ENCODE data around the gene AP3D1.

Gene AP3D1

GRCh38 chr19:2077833-2078619, 73.3 kb downstream of the AP3D1 start:
- Histone ChIP-seq H3K9me3 (ENCODE audit: severe bottlenecking) (no peaks in the 10 kb centered on the region), H3K27me3 (ENCODE audit: insufficient read depth, poor library complexity, severe bottlenecking) (no peaks in the 10 kb centered on the region), H3K4me1 (ENCODE audit: insufficient read depth, poor library complexity, severe bottlenecking) (peaks cover 9% of the 10 kb centered on the region), H3K4me3 (ENCODE audit: severe bottlenecking) (no peak overlapping the region), H3K36me3 (ENCODE audit: low read depth) (peaks cover 90% of the 10 kb centered on the region), H3K27ac (ENCODE audit: poor library complexity, severe bottlenecking) (no peak overlapping the region)
- ATAC-seq (ENCODE audit: low read depth): no peak
- TF ChIP-seq CTCF (IDR thresholded peaks at IDR 0.05; ENCODE audit: poor library complexity, severe bottlenecking): no peak
- DNase-seq (ENCODE audit: low spot score): no peak

GRCh38 chr19:2077398-2077797, 74.0 kb downstream of the AP3D1 start:
- peaks cover 90% of the 10 kb centered on the region for H3K36me3 ChIP-seq (ENCODE audit: low read depth)
- no peak for TF ChIP-seq CTCF (IDR thresholded peaks at IDR 0.05; ENCODE audit: poor library complexity, severe bottlenecking)
- H3K27ac ChIP-seq (ENCODE audit: poor library complexity, severe bottlenecking): no peak overlapping the region
- H3K27me3 ChIP-seq (ENCODE audit: insufficient read depth, poor library complexity, severe bottlenecking): no peaks in the 10 kb centered on the region
- H3K9me3 ChIP-seq (ENCODE audit: severe bottlenecking): no peaks in the 10 kb centered on the region
- ATAC-seq (ENCODE audit: low read depth) (no peak), DNase-seq (ENCODE audit: low spot score) (no peak)
- peaks cover 9% of the 10 kb centered on the region for H3K4me1 ChIP-seq (ENCODE audit: insufficient read depth, poor library complexity, severe bottlenecking)
- no peak overlapping the region for H3K4me3 ChIP-seq (ENCODE audit: severe bottlenecking)

DNA sequence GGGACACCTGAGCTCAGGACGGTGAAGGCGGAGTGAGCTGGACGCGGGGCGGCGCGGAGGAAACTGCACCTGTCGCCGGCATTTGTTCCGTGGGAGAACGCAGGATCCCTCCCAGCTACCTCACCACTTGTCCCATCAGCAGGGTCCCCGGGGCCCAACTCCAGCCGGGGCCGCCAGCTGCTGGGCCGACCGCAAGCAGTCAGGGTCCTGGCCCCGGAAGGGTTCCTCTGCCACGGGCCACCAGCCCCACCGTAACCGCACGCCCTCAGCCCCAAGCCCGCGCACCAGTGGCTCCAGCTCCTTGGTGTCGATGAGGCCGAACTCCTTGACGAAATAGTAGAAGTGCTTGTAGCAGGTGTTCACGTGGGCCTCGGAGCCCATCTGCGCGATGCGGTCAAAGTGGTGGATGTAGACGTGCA, 74.8 kb downstream of the AP3D1 start:
- Histone ChIP-seq H3K4me1 (ENCODE audit: insufficient read depth, poor library complexity, severe bottlenecking) (peaks cover 9% of the 10 kb centered on the region), H3K27ac (ENCODE audit: poor library complexity, severe bottlenecking) (no peak overlapping the region), H3K36me3 (ENCODE audit: low read depth) (peaks cover 90% of the 10 kb centered on the region), H3K4me3 (ENCODE audit: severe bottlenecking) (no peak overlapping the region), H3K9me3 (ENCODE audit: severe bottlenecking) (no peaks in the 10 kb centered on the region), H3K27me3 (ENCODE audit: insufficient read depth, poor library complexity, severe bottlenecking) (no peaks in the 10 kb centered on the region)
- DNase-seq (ENCODE audit: low spot score): no peak
- no peak for TF ChIP-seq CTCF (IDR thresholded peaks at IDR 0.05; ENCODE audit: poor library complexity, severe bottlenecking)
- ATAC-seq (ENCODE audit: low read depth): no peak

- peaks cover 59% of the 10 kb centered on the region for H3K36me3 ChIP-seq (ENCODE audit: low read depth)
- no peak overlapping the region for H3K27ac ChIP-seq (ENCODE audit: poor library complexity, severe bottlenecking)
- no peak for TF ChIP-seq CTCF (IDR thresholded peaks at IDR 0.05; ENCODE audit: poor library complexity, severe bottlenecking)
- no peaks in the 10 kb centered on the region for H3K27me3 ChIP-seq (ENCODE audit: insufficient read depth, poor library complexity, severe bottlenecking)
- no peak for DNase-seq (ENCODE audit: low spot score)
- no peaks in the 10 kb centered on the region for H3K9me3 ChIP-seq (ENCODE audit: severe bottlenecking)
- H3K4me3 ChIP-seq (ENCODE audit: severe bottlenecking): no peak overlapping the region
- no peak for ATAC-seq (ENCODE audit: low read depth)
- no peaks in the 10 kb centered on the region for H3K4me1 ChIP-seq (ENCODE audit: insufficient read depth, poor library complexity, severe bottlenecking)
Observed at GRCh38 chr19:2072757-2073551, 78.4 kb downstream of the AP3D1 start.
